HG03045 (cell line): ENCODE results near the gene LDAF1.
"Not testable (repeated sequence)": the region's sequence is repeated elsewhere in the genome, so short reads cannot be mapped to it uniquely, and the experiment has no call there.

ENCODE experiments used
- ATAC-seq: cut with Tn5 transposase; IDR thresholded peaks from one replicate; pipeline ENCODE4 v1.9.1; 2021; ENCODE audit warnings: mild to moderate bottlenecking, moderate library complexity; ENCODE audit not compliant: unreplicated experiment

The LDAF1 gene

GRCh38 chr16:21161211-21161610 lies 2.7 kb downstream of the LDAF1 start:
- no peak for ATAC-seq

- ATAC-seq = no peak
Measured at GRCh38 chr16:21162661-21163151, 4.2 kb downstream of the LDAF1 start.

- ATAC-seq = no peak
Measured at GRCh38 chr16:21163576-21163975, 5.1 kb downstream of the LDAF1 start.

- ATAC-seq = no peak
Measured at GRCh38 chr16:21164521-21165168, 6.2 kb downstream of the LDAF1 start.

GRCh38 chr16:21166561-21166961 lies 8.1 kb downstream of the LDAF1 start:
- ATAC-seq = no peak

GRCh38 chr16:21167360-21167759 lies 8.9 kb downstream of the LDAF1 start:
- no peak for ATAC-seq

- no peak for ATAC-seq
Measured at GRCh38 chr16:21167929-21168602, 9.6 kb downstream of the LDAF1 start.

GRCh38 chr16:21169249-21169981 lies 10.9 kb downstream of the LDAF1 start:
- no peak for ATAC-seq

GRCh38 chr16:21170116-21170515 lies 11.6 kb downstream of the LDAF1 start:
- not testable (repeated sequence) for ATAC-seq

GRCh38 chr16:21172650-21173049 lies 14.2 kb downstream of the LDAF1 start:
- ATAC-seq = no peak

GRCh38 chr16:21175397-21175796 lies 16.9 kb downstream of the LDAF1 start:
- no peak for ATAC-seq

- no peak for ATAC-seq
Measured at GRCh38 chr16:21179126-21179982, 20.9 kb downstream of the LDAF1 start.

- ATAC-seq = no peak
Measured at GRCh38 chr16:21179983-21180365, 21.5 kb downstream of the LDAF1 start.

- no peak for ATAC-seq
Measured at GRCh38 chr16:21183995-21184394, 25.5 kb downstream of the LDAF1 start.

- ATAC-seq = no peak
Measured at GRCh38 chr16:21184834-21185233, 26.4 kb downstream of the LDAF1 start.

- no peak for ATAC-seq
Measured at GRCh38 chr16:21185659-21186325, 27.3 kb downstream of the LDAF1 start.

GRCh38 chr16:21186326-21186691 lies 27.8 kb downstream of the LDAF1 start:
- ATAC-seq = no peak

GRCh38 chr16:21189311-21189710 lies 30.8 kb downstream of the LDAF1 start:
- no peak for ATAC-seq

GRCh38 chr16:21190013-21190412 lies 31.5 kb downstream of the LDAF1 start:
- ATAC-seq = no peak

GRCh38 chr16:21190599-21190998 lies 32.1 kb downstream of the LDAF1 start:
- no peak for ATAC-seq
